GM12878 (cell line): ENCODE measurements around the gene ZNF672. TPM values are rescaled to one million over a fixed set of nuclear protein-coding genes. Genes with fewer than 3 reads are reported as not detected.

Experiments used
- ATAC-seq: fragments of 200-7000 bp; cut with Tn5 transposase; 3 replicates; pipeline ENCODE4 v1.9.1; 2020; ENCODE audit warnings: mild to moderate bottlenecking, moderate library complexity
- BruUV-seq: library from RNA; stranded (reverse); fragments of 400-500 nt; replicated peaks from 2 replicates; lab custom pipeline; 2021; lab: Mats Ljungman, UMichigan
- CTCF ChIA-PET: fragments of 300-600 bp; sonication (Branson Sonifier 250); formaldehyde crosslinking; extraction: SDS; loops from one replicate; lab custom pipeline; 2021; ENCODE audit warnings: inconsistent platforms; lab: Yijun Ruan, JAX
- POLR2A ChIA-PET: fragments of 350-600 bp; formaldehyde crosslinking; extraction: SDS; loops from one replicate; lab custom pipeline; 2021; ENCODE audit warnings: inconsistent platforms; lab: Charles Lee
- RAD21 ChIA-PET: fragments of 300-600 bp; sonication (Branson Sonifier 250); formaldehyde crosslinking; loops from one replicate; lab custom pipeline; 2023; ENCODE audit warnings: antibody characterized with exemption; ENCODE audit not compliant: unreplicated experiment; lab: Charles Lee
- SMC1A ChIA-PET: fragments of 300-600 bp; sonication (Branson Sonifier 250); formaldehyde crosslinking; loops from one replicate; lab custom pipeline; 2023; ENCODE audit not compliant: unreplicated experiment, uncharacterized antibody; lab: Charles Lee
- DNase-seq: peaks from one replicate; pipeline ENCODE4 v3.0.0-alpha.2; 2011; ENCODE audit warnings: low read depth, low spot score
- FAIRE-seq: peaks from 3 replicates; lab custom pipeline; 2011; peaks lifted over from hg19 to GRCh38; lab: Jason Lieb, UNC
- H2AFZ ChIP-seq: 2 replicates; pipeline ENCODE4 v1.6.0; 2011; ENCODE audit warnings: low read depth, low read length, control low read depth; ENCODE audit not compliant: control insufficient read depth
- H3K27ac ChIP-seq: 2 replicates; pipeline ENCODE4 v1.5.1; 2011; ENCODE audit warnings: control low read depth; ENCODE audit not compliant: control insufficient read depth, insufficient read depth
- H3K27me3 ChIP-seq, 2 experiments: replicated peaks in 1 of 2; 2 replicates each; pipeline versions ENCODE4 v1.6.0 to v1.6.1; 2011; ENCODE audit warnings: low read length in 1 of 2; ENCODE audit not compliant: control insufficient read depth in 2 of 2, insufficient read depth in 2 of 2
- H3K36me3 ChIP-seq, 2 experiments: 2 replicates each; pipeline ENCODE4 v1.5.1; 2011; ENCODE audit warnings: low read length in 1 of 2; ENCODE audit not compliant: control insufficient read depth in 2 of 2, insufficient read depth in 2 of 2
- H3K4me1 ChIP-seq: 2 replicates; pipeline ENCODE4 v1.6.1; 2011; ENCODE audit warnings: mild to moderate bottlenecking, low read length, moderate library complexity, mixed read lengths; ENCODE audit not compliant: control insufficient read depth, insufficient read depth
- H3K4me2 ChIP-seq: 2 replicates; pipeline ENCODE4 v1.6.0; 2011; ENCODE audit warnings: control low read depth; ENCODE audit not compliant: control insufficient read depth, insufficient read depth
- H3K4me3 ChIP-seq: fragments of 200-600 bp; sonication (generic); 2 replicates; pipeline ENCODE4 v1.5.1; 2016
- H3K79me2 ChIP-seq: 2 replicates; pipeline ENCODE4 v1.6.0; 2011; ENCODE audit warnings: low read length; ENCODE audit not compliant: control insufficient read depth, insufficient read depth
- H3K9ac ChIP-seq: 2 replicates; pipeline ENCODE4 v1.8.0; 2011; ENCODE audit warnings: low read length, control low read depth, mixed read lengths; ENCODE audit not compliant: control insufficient read depth, insufficient read depth
- H3K9me3 ChIP-seq: replicated peaks from 3 replicates; pipeline ENCODE4 v1.5.1; 2011; ENCODE audit warnings: mild to moderate bottlenecking, low read length; ENCODE audit not compliant: control insufficient read depth, insufficient read depth
- H4K20me1 ChIP-seq: 2 replicates; pipeline ENCODE4 v1.6.0; 2011; ENCODE audit not compliant: control insufficient read depth, insufficient read depth
- ASH2L ChIP-seq: fragments of 300-600, 200-600 bp; sonication (generic); IDR thresholded peaks from 2 replicates; pipeline ENCODE4 v1.6.1; 2017; ENCODE audit warnings: low read depth, mild to moderate bottlenecking, borderline replicate concordance
- BCLAF1 ChIP-seq: fragments of 450-650 bp; IDR thresholded peaks from 2 replicates; pipeline ENCODE4 v1.6.1; 2017; ENCODE audit warnings: antibody characterized with exemption, mild to moderate bottlenecking, moderate library complexity
- CREM ChIP-seq: IDR thresholded peaks from 2 replicates; pipeline ENCODE4 v1.6.1; 2014; ENCODE audit warnings: antibody characterized with exemption, low read depth
- DPF2 ChIP-seq: fragments of 450-650 bp; IDR thresholded peaks from 2 replicates; pipeline ENCODE4 v1.6.1; 2017; ENCODE audit warnings: mild to moderate bottlenecking
- E4F1 ChIP-seq: fragments of 450-650 bp; IDR thresholded peaks from 2 replicates; pipeline ENCODE4 v1.6.1; 2018; ENCODE audit warnings: borderline replicate concordance, mild to moderate bottlenecking; ENCODE audit not compliant: partially characterized antibody
- HCFC1 ChIP-seq: fragments of 150-350 bp; IDR thresholded peaks from 2 replicates; pipeline ENCODE4 v1.6.1; 2014; ENCODE audit warnings: low read length
- MTA2 ChIP-seq: fragments of 450-650 bp; IDR thresholded peaks from 2 replicates; pipeline ENCODE4 v1.6.1; 2016; ENCODE audit warnings: low read depth, mild to moderate bottlenecking, moderate library complexity
- POU2F2 ChIP-seq: IDR thresholded peaks from 3 replicates; pipeline ENCODE4 v1.6.1; 2011; ENCODE audit warnings: low read depth, mild to moderate bottlenecking, low read length, borderline replicate concordance
- RAD51 ChIP-seq: fragments of 450-650 bp; IDR thresholded peaks from 2 replicates; pipeline ENCODE4 v1.6.1; 2016; ENCODE audit warnings: moderate library complexity, mild to moderate bottlenecking, inconsistent platforms
- STAT1 ChIP-seq: fragments of 450-650 bp; conservative IDR thresholded peaks from 2 replicates; pipeline ENCODE4 v1.6.1; 2014; ENCODE audit warnings: antibody characterized with exemption, mild to moderate bottlenecking
- ZBTB40 ChIP-seq: fragments of 450-650 bp; IDR thresholded peaks from 2 replicates; pipeline ENCODE4 v1.6.1; 2016; ENCODE audit warnings: mild to moderate bottlenecking, moderate library complexity, borderline replicate concordance
- ZNF274 ChIP-seq: IDR thresholded peaks from one replicate; pipeline ENCODE4 v1.8.0; 2011; ENCODE audit not compliant: insufficient read length, insufficient read depth
- WGBS: methylation state at CpG from one replicate; pipeline ENCODE4 v1.1.6; 2016; ENCODE audit warnings: low lambda C conversion rate; ENCODE audit not compliant: insufficient replicate concordance, insufficient coverage; ENCODE audit errors: missing lambda C conversion rate; 5-methylcytosine and 5-hydroxymethylcytosine counted together
- in situ Hi-C: fragments of 300-500 bp; cut with MboI; formaldehyde crosslinking; loops from 9 replicates; pipeline ENCODE4 v1.14.3; 2018; ENCODE audit warnings: mixed read lengths
- intact Hi-C: fragments of 100-400 bp; cut with micrococcal nuclease; formaldehyde crosslinking; loops from one replicate; pipeline ENCODE4 v1.14.2; 2022; ENCODE audit not compliant: unreplicated experiment
- polyA plus RNA-seq, 11 experiments: library from polyadenylated mRNA; depleted of rRNA in 4 of 11; unstranded in 6 of 11; stranded (reverse) in 5 of 11; fragments of >200 nt; fragmentation: Nextera tagmentation in 4 of 11; fragmentation: Illumina TruSeq in 1 of 11; extraction: Ambion mirVana in 4 of 11; extraction: Trizol in 1 of 11; gene quantifications; 1 replicate in 1 of 11; 2 replicates in 10 of 11; pipeline versions ENCODE4 v1.2.1 to v1.2.3, GENCODE V29; 2011 to 2016; ENCODE audit warnings: inconsistent platforms in 2 of 11, missing spikeins in 2 of 11, low read depth in 1 of 11
- total RNA-seq, 4 experiments: library from RNA; depleted of rRNA in 3 of 4; stranded (reverse); fragments of >200 nt in 3 of 4; fragmentation: Illumina TruSeq in 1 of 4; extraction: Trizol in 1 of 4; gene quantifications; 2 replicates each; pipeline versions ENCODE4 v1.2.1 to v1.2.3, GENCODE V29; 2013 to 2021

Gene ZNF672
- total and polyA plus RNA-seq, 10 of the 15 experiments (the other 5 are each of a cell fraction or from before 2014, with no cell fraction given): 2.9 to 51.3 (median 39.8) TPM

GRCh38 chr1:248838357-248839167 lies 538 bp downstream of the ZNF672 start (continued):
- TF ChIP-seq BCLAF1 (no peak), RAD51 (no peak), STAT1 (no peak), CREM (peak; percentile 97), DPF2 (peak; percentile 70), ASH2L (no peak), HCFC1 (no peak)

- intact Hi-C loops: no loop called here
- in situ Hi-C loops: no loop called here
- no peaks in the 10 kb centered on the region for H4K20me1 ChIP-seq
- H3K79me2 ChIP-seq: peaks cover 43% of the 10 kb centered on the region
- DNase-seq (no peak), FAIRE-seq (no peak), ATAC-seq (no peak)
- WGBS: 0% methylated on average over 10 of the region's 10 CpGs
- ChIA-PET SMC1A (interaction anchor here (0.5 to 5.2 kb wide), 8 partner anchors 12 to 599 kb away, joined by 3 to 48 read pairs (median 5); partner anchors contain the start of genes SH3BP5L and ZNF692), CTCF (interaction anchor here (0.7 to 5.1 kb wide), 8 partner anchors 12 to 64 kb away, joined by 3 to 79 read pairs (median 6); partner anchors contain the start of genes SH3BP5L and ZNF692), POLR2A (interaction anchor here (1.0 to 4.5 kb wide), 8 partner anchors 12 to 34 kb away, joined by 4 to 83 read pairs (median 10); partner anchors contain the start of genes SH3BP5L and ZNF692), RAD21 (interaction anchor here (0.7 to 5.3 kb wide), 8 partner anchors 12 to 150 kb away, joined by 3 to 46 read pairs (median 5); partner anchors contain the start of genes SH3BP5L and ZNF692)
- H3K4me1 ChIP-seq: peaks cover 14% of the 10 kb centered on the region
- peak overlapping the region; percentile 93 for H3K9ac ChIP-seq
- TSS peak; percentile 79 for BruUV-seq
- no peaks in the 10 kb centered on the region for H3K27me3 ChIP-seq
- peak overlapping the region; percentile 87 for H3K4me2 ChIP-seq
- peak overlapping the region; percentile 95 for H2AFZ ChIP-seq
- H3K4me3 ChIP-seq: peak overlapping the region; percentile 92
- 0 out of 4 replicates have a peak, but pooled peaks cover 0 to 1% of the 10 kb centered on the region in 2 experiments for H3K36me3 ChIP-seq
- H3K27ac ChIP-seq: peak overlapping the region; percentile 96
- no peaks in the 10 kb centered on the region for H3K9me3 ChIP-seq
- TF ChIP-seq MTA2 (peak; percentile 2; the same call in 1 of the 2 replicates), ZBTB40 (peak; percentile 11; the same call in 1 of the 2 replicates), ZNF274 (no peak), POU2F2 (no peak), E4F1 (no peak)
Observed at GRCh38 chr1:248839168-248839555, 1.1 kb downstream of the ZNF672 start.
